Breast epithelium (tissue), 4 donors: Measurements from ENCODE around the gene CTSE. TPM values are rescaled to one million over a fixed set of nuclear protein-coding genes. Genes with fewer than 3 reads are reported as not detected.

ENCODE experiments used
- DNase-seq, 2 donors: peaks; one replicate each; pipeline ENCODE4 v3.0.0-alpha.2; 2019; ENCODE audit warnings: low spot score in 2 of 2
- H3K27ac ChIP-seq, 2 donors: fragments of 200-600 bp; sonication (generic) in 1 of 2; one replicate each; pipeline ENCODE4 v1.5.1; 2016 to 2019; ENCODE audit warnings: mild to moderate bottlenecking in 1 of 2
- H3K27me3 ChIP-seq, 2 donors: fragments of 200-600 bp; sonication (generic) in 1 of 2; one replicate each; pipeline versions ENCODE4 v1.5.1 to v1.6.0; 2017 to 2019; ENCODE audit warnings: control low read depth in 1 of 2, mild to moderate bottlenecking in 1 of 2
- H3K36me3 ChIP-seq: fragments of 200-600 bp; one replicate; pipeline ENCODE4 v1.5.1; 2019
- H3K4me1 ChIP-seq, 2 donors: fragments of 200-600 bp; sonication (generic); one replicate each; pipeline ENCODE4 v1.5.1; 2016 to 2019; ENCODE audit warnings: control low read depth in 1 of 2
- H3K4me3 ChIP-seq, 3 donors: fragments of 200-600 bp; sonication (generic); 1 replicate in 2 of 3; 2 replicates in 1 of 3; pipeline ENCODE4 v1.5.1; 2016 to 2019; ENCODE audit warnings: mild to moderate bottlenecking in 3 of 3, moderate library complexity in 2 of 3
- H3K9me3 ChIP-seq, 2 donors: fragments of 200-600 bp; sonication (generic) in 1 of 2; one replicate each; pipeline ENCODE4 v1.5.1; 2016 to 2019; ENCODE audit warnings: control low read depth in 1 of 2
- POLR2A ChIP-seq: fragments of 450-650 bp; IDR thresholded peaks from one replicate; pipeline ENCODE4 v1.6.1; 2016; ENCODE audit warnings: antibody characterized with exemption, mild to moderate bottlenecking, moderate library complexity
- POLR2AphosphoS5 ChIP-seq, 3 donors: sonication (generic); formaldehyde crosslinking; IDR thresholded peaks; one replicate each; pipeline ENCODE4 v1.6.1; 2017; ENCODE audit warnings: antibody characterized with exemption in 3 of 3
- intact Hi-C: fragments of 100-400 bp; cut with DNase I; formaldehyde crosslinking; loops from one replicate; pipeline ENCODE4 v1.15.1; 2023; ENCODE audit warnings: low total_unique reads
- total RNA-seq, 3 donors: library from RNA; depleted of rRNA; stranded (reverse); fragments of >200 nt; gene quantifications; one replicate each; pipeline ENCODE4 v1.1.0, GENCODE V29; 2016
- TF ChIP-seq, protein P1 (sequence below), 3 donors: fragments of 450-650 bp; IDR thresholded peaks; one replicate each; pipeline ENCODE4 v1.5.1; 2016 to 2017; ENCODE audit warnings: antibody characterized with exemption in 3 of 3, mild to moderate bottlenecking in 3 of 3, moderate library complexity in 3 of 3

Gene CTSE
- total RNA-seq, 3 donors from 2014 or later: under 0.01 TPM; not detected in 2

DNA sequence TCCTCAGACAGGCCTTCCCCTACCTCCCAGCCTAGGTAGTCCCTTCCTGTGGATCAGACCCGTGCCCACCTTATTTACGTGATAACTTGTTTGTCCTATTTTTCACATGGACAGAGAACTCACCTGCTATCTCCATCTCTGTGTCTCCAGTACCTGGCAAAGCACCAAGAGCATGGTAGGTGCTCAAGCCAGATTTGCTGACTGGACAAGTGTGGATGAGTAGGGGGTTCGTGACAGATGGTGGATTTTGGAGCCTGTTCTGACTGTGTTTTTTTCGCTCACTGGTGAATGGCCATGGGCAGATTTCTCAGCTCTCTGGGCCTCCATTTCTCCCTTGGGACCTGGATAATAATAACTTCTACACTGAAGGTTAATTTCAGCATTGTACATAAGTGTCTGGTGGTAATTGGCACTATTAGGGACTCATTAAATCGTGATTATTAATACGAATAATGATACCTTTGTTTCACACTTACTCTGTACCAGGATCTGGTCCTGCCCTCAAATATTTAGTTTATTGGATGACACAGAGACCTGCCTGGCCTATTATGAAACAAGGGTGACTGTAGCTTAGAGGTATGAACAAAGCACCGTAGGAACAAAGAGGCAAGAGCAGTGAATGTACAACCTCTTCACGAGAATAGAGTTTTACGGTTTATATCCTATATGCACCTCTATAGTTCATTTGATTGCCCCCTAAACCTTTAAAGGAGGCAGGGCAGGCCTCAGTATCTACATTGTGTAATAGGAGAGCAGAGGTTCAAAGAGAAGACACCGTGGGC, 56.0 kb downstream of the CTSE start:
- peak overlapping the region; percentile 15 to 78 for H3K27ac ChIP-seq
- intact Hi-C loops: no loop called here

DNA sequence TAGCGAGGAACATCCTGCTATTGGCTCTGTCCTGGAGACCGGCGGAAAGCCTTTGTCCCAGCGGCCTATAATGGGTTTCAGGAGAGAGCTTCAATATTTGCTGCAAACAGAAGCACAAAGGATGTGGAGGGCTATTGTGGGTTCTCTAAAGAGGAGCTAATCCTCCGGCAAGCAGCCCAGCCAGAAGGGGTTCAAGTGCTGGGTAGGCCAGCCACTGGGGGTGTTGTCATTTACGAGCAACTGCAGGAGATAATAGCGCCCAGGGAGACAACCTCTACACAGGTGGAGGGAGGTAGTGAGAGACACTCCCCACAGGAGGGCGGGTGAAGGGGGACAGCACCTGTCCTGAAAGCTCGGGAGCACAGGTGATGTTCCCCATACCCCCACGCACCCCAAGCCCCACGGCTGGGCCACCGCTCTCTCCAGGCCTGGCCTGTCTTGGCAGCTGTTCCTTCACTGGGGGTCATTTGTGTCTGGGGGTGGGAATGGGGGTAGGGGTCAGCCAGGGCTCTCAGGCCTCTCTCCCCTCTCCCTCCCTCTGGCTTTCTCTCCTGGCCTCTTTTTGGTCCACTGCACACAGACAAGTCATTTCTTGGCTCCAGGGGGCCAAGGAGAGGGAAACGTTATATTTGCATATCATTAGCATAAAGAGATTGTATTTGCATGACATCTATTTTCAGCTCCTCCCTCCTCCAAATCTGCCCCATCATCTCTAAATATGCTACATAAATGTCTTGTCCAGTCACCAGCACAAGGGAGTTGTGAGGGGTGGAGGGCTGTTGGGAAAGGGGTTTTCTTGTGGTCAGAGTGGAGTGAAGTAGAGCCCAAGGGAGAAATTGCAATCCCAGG, 58.4 kb downstream of the CTSE start:
- Histone ChIP-seq H3K27me3 (no peaks in the 10 kb centered on the region), H3K36me3 (no peaks in the 10 kb centered on the region), H3K9me3 (no peaks in the 10 kb centered on the region), H3K27ac (no peak overlapping the region), H3K4me1 (no peaks in the 10 kb centered on the region), H3K4me3 (no peak overlapping the region)
- DNase-seq: no peak
- intact Hi-C loops: no loop called here
- TF ChIP-seq POLR2AphosphoS5 (IDR thresholded peaks at IDR 0.05): no peak

More for the DNA sequence above, 56.0 kb downstream of the CTSE start:
- H3K36me3 ChIP-seq: no peaks in the 10 kb centered on the region
- no peak for DNase-seq
- no peaks in the 10 kb centered on the region for H3K27me3 ChIP-seq
- no peaks in the 10 kb centered on the region for H3K4me1 ChIP-seq
- H3K9me3 ChIP-seq: no peaks in the 10 kb centered on the region
- TF ChIP-seq POLR2AphosphoS5 (IDR thresholded peaks at IDR 0.05) (no peak), POLR2A (no peak)
- TF ChIP-seq, protein P1, sequence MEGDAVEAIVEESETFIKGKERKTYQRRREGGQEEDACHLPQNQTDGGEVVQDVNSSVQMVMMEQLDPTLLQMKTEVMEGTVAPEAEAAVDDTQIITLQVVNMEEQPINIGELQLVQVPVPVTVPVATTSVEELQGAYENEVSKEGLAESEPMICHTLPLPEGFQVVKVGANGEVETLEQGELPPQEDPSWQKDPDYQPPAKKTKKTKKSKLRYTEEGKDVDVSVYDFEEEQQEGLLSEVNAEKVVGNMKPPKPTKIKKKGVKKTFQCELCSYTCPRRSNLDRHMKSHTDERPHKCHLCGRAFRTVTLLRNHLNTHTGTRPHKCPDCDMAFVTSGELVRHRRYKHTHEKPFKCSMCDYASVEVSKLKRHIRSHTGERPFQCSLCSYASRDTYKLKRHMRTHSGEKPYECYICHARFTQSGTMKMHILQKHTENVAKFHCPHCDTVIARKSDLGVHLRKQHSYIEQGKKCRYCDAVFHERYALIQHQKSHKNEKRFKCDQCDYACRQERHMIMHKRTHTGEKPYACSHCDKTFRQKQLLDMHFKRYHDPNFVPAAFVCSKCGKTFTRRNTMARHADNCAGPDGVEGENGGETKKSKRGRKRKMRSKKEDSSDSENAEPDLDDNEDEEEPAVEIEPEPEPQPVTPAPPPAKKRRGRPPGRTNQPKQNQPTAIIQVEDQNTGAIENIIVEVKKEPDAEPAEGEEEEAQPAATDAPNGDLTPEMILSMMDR (IDR thresholded peaks at IDR 0.05): no peak
- H3K4me3 ChIP-seq: no peak overlapping the region

GRCh38 chr1:205963352-205964155, 60.1 kb downstream of the CTSE start:
- Histone ChIP-seq H3K4me1 (no peaks in the 10 kb centered on the region), H3K36me3 (no peaks in the 10 kb centered on the region), H3K27ac (no peak overlapping the region), H3K27me3 (peaks cover 0 to 12% of the 10 kb centered on the region in 2 donors), H3K9me3 (no peaks in the 10 kb centered on the region), H3K4me3 (no peak overlapping the region)
- TF ChIP-seq POLR2AphosphoS5 (IDR thresholded peaks at IDR 0.05): no peak
- TF ChIP-seq POLR2A: no peak
- TF ChIP-seq, protein P1 (IDR thresholded peaks at IDR 0.05): no peak
- intact Hi-C loops: no loop called here
- DNase-seq: no peak

DNA sequence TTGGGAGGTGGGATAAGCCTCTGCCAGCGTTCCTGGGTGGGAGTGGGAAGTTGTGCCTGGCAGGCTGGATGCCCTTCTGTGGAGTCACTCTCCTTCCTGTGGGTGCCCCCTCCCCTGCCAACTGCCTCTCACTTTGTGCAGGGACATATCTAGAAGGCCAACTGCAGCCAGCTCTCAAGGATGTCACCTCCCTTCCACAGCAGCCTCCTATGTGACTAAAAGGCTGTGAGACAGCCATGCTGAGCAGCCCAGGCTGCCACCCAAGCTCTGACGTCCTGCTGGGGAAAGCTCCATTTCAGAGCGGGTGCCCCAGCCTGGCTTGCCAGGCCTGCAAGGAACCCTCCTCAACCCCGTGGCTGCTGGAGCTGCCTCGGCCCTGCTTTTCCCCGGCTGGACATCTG, 60.9 kb downstream of the CTSE start:
- Histone ChIP-seq H3K4me3 (no peak overlapping the region), H3K4me1 (no peaks in the 10 kb centered on the region), H3K27me3 (peaks cover 0 to 14% of the 10 kb centered on the region in 2 donors), H3K36me3 (no peaks in the 10 kb centered on the region), H3K27ac (no peak overlapping the region), H3K9me3 (no peaks in the 10 kb centered on the region)
- DNase-seq: no peak
- TF ChIP-seq, protein P1 (IDR thresholded peaks at IDR 0.05): no peak
- no peak for TF ChIP-seq POLR2AphosphoS5 (IDR thresholded peaks at IDR 0.05)
- no peak for TF ChIP-seq POLR2A
- intact Hi-C loops: no loop called here

GRCh38 chr1:205961991-205962820, 61.5 kb downstream of the CTSE start:
- no peaks in the 10 kb centered on the region for H3K36me3 ChIP-seq
- no peaks in the 10 kb centered on the region for H3K9me3 ChIP-seq
- peaks cover 0 to 16% of the 10 kb centered on the region in 2 donors for H3K27me3 ChIP-seq
- TF ChIP-seq POLR2AphosphoS5 (IDR thresholded peaks at IDR 0.05) (peak in 1 of 3 donors; percentile 4), POLR2A (no peak)
- no peak for DNase-seq
- intact Hi-C loops: no loop called here
- no peaks in the 10 kb centered on the region for H3K4me1 ChIP-seq
- H3K4me3 ChIP-seq: no peak overlapping the region
- H3K27ac ChIP-seq: no peak overlapping the region
